ENCODE results near the gene PCDHB9. TPM values are rescaled to one million over a fixed set of nuclear protein-coding genes. Genes with fewer than 3 reads are reported as not detected.
"Not testable (repeated sequence)": the region's sequence is repeated elsewhere in the genome, so short reads cannot be mapped to it uniquely, and the experiment has no call there.

Gene PCDHB9
- total RNA-seq, 2 donors from 2014 or later = 1.1 to 5.3 TPM

DNA sequence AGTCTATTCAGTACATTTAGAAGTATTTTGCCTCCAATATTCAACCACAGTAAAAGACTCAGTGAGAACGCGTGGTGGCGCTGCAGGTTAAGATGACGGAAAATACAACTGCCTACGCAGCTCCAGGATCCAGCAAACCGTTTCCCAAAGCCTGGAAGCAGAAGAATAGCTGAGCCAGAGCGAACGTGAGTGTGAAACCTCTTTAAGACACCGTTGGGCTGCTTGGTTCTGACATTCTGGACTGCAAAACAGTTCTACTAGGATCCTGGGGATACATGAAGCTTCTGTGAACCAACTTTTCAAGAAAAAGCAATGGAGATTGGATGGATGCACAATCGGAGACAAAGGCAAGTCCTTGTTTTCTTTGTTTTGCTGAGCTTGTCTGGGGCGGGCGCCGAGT, 4.7 kb upstream of the PCDHB9 start, which contains the start of gene PCDHB16:
Gene PCDHB16 (plus strand): TSS at position 140 of the 400 bp plus-strand sequence. CDS start 173 bp downstream, at position 313.
- no peak for DNase-seq (ENCODE audit: low spot score)
- intact Hi-C loops (cut with DNase I) = no loop called here

DNA sequence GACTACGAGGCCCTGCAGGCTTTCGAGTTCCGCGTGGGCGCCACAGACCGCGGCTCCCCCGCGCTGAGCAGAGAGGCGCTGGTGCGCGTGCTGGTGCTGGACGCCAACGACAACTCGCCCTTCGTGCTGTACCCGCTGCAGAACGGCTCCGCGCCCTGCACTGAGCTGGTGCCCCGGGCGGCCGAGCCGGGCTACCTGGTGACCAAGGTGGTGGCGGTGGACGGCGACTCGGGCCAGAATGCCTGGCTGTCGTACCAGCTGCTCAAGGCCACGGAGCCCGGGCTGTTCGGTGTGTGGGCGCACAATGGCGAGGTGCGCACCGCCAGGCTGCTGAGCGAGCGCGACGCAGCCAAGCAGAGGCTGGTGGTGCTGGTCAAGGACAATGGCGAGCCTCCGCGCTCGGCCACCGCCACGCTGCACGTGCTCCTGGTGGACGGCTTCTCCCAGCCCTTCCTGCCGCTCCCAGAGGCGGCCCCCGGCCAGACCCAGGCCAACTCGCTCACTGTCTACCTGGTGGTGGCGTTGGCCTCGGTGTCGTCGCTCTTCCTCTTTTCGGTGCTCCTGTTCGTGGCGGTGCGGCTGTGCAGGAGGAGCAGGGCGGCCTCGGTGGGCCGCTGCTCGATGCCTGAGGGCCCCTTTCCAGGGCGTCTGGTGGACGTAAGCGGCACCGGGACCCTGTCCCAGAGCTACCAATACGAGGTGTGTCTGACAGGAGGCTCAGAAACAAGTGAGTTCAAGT, 2.7 kb upstream of the PCDHB9 start:
- DNase-seq (ENCODE audit: low spot score); intact Hi-C loops (cut with DNase I): not testable (repeated sequence)

DNA sequence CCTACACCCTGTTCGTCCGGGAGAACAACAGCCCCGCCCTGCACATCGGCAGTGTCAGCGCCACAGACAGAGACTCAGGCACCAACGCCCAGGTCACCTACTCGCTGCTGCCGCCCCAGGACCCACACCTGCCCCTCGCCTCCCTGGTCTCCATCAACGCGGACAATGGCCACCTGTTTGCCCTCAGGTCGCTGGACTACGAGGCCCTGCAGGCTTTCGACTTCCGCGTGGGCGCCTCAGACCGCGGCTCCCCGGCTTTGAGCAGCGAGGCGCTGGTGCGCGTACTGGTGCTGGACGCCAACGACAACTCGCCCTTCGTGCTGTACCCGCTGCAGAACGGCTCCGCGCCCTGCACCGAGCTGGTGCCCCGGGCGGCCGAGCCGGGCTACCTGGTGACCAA, 1.7 kb downstream of the PCDHB9 start:
- DNase-seq (ENCODE audit: low spot score); intact Hi-C loops (cut with DNase I): not testable (repeated sequence)

DNA sequence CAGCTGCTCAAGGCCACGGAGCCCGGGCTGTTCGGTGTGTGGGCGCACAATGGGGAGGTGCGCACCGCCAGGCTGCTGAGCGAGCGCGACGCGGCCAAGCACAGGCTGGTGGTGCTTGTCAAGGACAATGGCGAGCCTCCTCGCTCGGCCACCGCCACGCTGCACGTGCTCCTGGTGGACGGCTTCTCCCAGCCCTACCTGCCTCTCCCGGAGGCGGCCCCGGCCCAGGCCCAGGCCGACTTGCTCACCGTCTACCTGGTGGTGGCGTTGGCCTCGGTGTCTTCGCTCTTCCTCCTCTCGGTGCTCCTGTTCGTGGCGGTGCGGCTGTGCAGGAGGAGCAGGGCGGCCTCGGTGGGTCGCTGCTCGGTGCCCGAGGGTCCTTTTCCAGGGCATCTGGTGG, 2.2 kb downstream of the PCDHB9 start:
- intact Hi-C loops (cut with DNase I); DNase-seq (ENCODE audit: low spot score): not testable (repeated sequence)

DNA sequence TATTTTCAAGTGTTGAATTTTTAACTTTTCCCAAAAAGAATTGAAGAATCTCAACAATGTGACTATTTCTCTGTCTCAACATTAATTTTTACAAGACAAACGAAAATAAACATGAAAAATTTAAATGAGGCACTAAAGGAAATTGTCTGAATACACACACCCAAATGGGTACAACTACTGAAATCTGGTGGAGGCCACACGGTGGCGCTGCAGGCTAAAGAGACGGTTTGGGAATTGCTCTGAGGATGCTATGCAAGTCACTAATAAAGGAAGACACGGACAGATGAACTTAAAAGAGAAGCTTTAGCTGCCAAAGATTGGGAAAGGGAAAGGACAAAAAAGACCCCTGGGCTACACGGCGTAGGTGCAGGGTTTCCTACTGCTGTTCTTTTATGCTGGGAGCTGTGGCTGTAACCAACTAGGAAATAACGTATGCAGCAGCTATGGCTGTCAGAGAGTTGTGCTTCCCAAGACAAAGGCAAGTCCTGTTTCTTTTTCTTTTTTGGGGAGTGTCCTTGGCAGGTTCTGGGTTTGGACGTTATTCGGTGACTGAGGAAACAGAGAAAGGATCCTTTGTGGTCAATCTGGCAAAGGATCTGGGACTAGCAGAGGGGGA, 5.3 kb downstream of the PCDHB9 start, which contains the start of gene PCDHB10:
Gene PCDHB10 (plus strand): TSS at position 244 of the 616 bp plus-strand sequence. CDS start 200 bp downstream, at position 444.
- DNase-seq (ENCODE audit: low spot score) = no peak
- intact Hi-C loops (cut with DNase I) = no loop called here

DNA sequence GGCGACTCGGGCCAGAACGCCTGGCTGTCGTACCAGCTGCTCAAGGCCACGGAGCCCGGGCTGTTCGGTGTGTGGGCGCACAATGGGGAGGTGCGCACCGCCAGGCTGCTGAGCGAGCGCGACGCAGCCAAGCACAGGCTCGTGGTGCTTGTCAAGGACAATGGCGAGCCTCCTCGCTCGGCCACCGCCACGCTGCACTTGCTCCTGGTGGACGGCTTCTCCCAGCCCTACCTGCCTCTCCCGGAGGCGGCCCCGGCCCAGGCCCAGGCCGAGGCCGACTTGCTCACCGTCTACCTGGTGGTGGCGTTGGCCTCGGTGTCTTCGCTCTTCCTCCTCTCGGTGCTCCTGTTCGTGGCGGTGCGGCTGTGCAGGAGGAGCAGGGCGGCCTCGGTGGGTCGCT, 7.4 kb downstream of the PCDHB9 start:
- DNase-seq (ENCODE audit: low spot score); intact Hi-C loops (cut with DNase I): not testable (repeated sequence)

DNA sequence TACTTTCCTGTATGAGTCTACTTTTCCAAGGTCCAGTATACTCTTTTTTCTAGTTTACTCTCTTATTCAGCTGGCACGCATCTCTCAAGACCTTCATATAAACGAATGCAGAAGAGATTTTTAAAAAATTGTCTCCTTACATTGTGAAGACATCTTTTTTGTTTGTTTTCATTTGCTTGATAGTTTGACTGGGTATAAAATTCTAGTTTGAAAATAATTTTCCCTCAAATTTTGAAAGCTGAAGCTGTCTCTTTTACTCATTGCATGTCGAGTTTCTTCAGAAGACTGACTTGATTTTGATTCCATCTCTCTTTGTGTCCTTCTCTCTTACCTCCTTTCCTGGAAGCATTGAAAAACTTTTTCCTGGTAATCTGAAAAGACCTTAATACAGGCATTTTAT, 9.4 kb downstream of the PCDHB9 start:
- DNase-seq (ENCODE audit: low spot score) = no peak
- intact Hi-C loops (cut with DNase I) = no loop called here

DNA sequence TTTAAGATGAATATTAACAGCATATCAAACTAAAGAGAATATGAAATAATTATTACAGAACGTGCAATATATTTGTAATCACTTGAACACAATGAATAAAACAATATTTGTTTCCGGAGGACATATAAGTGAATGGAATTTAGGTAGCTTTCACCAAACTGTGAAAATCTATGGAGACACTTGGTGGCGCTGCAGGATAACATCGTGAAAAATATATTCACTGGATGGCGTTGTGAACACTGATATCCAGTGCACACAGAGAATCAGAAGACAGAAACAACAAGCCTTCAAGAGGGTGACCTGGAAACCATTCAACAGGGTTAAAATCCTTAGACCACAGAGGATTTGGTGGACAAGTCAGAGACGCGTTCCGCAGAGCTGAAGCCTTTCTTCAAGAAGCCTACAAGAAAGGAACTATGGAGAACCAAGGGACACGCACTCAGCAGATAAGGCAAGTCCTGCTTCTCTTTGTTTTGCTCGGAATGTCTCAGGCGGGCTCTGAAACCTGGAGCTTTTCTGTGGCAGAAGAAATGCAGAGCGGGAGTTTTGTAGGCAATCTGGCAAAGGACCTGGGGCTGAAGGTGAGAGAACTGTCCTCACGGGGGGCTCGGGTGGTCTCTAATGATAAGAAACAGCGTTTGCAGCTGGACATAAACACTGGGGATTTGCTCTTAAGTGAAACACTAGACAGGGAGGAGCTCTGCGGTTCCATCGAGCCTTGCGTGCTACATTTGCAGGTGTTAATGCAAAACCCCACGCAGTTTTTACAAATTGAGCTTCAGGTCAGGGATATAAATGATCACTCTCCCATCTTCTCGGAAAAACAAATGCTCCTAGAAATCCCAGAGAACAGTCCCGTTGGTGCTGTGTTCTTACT, 12.6 kb downstream of the PCDHB9 start, which contains the start of gene PCDHB11:
Gene PCDHB11 (plus strand): TSS at position 269 of the 877 bp plus-strand sequence. CDS start 148 bp downstream, at position 417.
- intact Hi-C loops (cut with DNase I) = no loop called here
- DNase-seq (ENCODE audit: low spot score) = no peak

DNA sequence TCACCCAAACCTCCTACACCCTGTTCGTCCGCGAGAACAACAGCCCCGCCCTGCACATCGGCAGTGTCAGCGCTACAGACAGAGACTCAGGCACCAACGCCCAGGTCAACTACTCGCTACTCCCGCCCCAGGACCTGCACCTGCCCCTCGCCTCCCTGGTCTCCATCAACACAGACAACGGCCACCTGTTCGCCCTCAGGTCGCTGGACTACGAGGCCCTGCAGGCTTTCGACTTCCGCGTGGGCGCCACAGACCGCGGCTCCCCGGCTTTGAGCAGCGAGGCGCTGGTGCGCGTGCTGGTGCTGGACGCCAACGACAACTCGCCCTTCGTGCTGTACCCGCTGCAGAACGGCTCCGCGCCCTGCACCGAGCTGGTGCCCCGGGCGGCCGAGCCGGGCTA, 14.2 kb downstream of the PCDHB9 start:
- DNase-seq (ENCODE audit: low spot score); intact Hi-C loops (cut with DNase I): not testable (repeated sequence)

DNA sequence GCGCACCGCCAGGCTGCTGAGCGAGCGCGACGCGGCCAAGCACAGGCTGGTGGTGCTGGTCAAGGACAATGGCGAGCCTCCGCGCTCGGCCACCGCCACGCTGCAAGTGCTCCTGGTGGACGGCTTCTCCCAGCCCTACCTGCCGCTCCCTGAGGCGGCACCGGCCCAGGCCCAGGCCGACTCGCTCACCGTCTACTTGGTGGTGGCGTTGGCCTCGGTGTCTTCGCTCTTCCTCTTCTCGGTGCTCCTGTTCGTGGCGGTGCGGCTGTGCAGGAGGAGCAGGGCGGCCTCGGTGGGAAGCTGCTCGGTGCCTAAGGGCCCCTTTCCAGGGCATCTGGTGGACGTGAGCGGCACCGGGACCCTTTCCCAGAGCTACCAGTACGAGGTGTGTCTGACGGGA, 14.7 kb downstream of the PCDHB9 start:
- intact Hi-C loops (cut with DNase I); DNase-seq (ENCODE audit: low spot score): not testable (repeated sequence)

DNA sequence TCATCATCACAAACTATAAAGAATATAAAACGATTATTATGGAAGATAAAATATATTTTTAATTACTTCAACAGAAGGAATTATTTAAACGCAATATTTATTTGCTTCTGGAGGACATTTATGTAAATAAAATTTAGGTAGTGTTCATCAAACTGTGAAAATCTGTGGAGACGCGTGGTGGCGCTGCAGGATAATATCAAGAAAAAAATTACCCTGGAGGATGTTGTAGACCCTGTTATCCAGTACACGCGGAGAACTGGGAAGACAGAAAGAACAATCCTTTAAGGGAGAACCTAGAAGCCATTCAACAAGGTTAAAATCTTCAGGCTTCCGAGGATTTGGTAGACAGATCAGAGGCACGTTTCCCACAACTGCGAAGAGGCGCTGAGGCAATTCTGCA, 21.5 kb downstream of the PCDHB9 start, which contains the start of gene PCDHB12:
Gene PCDHB12 (plus strand): TSS at position 242 of the 400 bp plus-strand sequence. CDS start 189 bp downstream, outside the sequence.
- intact Hi-C loops (cut with DNase I) = no loop called here

DNA sequence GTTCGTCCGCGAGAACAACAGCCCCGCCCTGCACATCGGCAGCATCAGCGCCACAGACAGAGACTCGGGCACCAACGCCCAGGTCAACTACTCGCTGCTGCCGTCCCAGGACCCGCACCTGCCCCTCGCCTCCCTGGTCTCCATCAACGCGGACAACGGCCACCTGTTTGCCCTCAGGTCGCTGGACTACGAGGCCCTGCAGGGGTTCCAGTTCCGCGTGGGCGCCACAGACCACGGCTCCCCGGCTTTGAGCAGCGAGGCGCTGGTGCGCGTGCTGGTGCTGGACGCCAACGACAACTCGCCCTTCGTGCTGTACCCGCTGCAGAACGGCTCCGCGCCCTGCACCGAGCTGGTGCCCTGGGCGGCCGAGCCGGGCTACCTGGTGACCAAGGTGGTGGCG, 23.3 kb downstream of the PCDHB9 start:
- intact Hi-C loops (cut with DNase I); DNase-seq (ENCODE audit: low spot score): not testable (repeated sequence)

More for the DNA sequence above, 21.5 kb downstream of the PCDHB9 start, which contains the start of gene PCDHB12:
- DNase-seq (ENCODE audit: low spot score) = no peak

DNA sequence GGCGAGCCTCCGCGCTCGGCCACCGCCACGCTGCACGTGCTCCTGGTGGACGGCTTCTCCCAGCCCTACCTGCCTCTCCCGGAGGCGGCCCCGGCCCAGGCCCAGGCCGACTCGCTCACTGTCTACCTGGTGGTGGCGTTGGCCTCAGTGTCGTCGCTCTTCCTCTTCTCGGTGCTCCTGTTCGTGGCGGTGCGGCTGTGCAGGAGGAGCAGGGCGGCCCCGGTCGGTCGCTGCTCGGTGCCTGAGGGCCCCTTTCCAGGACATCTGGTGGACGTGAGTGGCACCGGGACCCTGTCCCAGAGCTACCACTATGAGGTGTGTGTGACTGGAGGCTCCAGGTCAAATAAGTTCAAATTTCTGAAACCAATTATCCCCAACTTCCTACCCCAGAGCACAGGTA, 23.9 kb downstream of the PCDHB9 start:
- intact Hi-C loops (cut with DNase I); DNase-seq (ENCODE audit: low spot score): not testable (repeated sequence)

DNA sequence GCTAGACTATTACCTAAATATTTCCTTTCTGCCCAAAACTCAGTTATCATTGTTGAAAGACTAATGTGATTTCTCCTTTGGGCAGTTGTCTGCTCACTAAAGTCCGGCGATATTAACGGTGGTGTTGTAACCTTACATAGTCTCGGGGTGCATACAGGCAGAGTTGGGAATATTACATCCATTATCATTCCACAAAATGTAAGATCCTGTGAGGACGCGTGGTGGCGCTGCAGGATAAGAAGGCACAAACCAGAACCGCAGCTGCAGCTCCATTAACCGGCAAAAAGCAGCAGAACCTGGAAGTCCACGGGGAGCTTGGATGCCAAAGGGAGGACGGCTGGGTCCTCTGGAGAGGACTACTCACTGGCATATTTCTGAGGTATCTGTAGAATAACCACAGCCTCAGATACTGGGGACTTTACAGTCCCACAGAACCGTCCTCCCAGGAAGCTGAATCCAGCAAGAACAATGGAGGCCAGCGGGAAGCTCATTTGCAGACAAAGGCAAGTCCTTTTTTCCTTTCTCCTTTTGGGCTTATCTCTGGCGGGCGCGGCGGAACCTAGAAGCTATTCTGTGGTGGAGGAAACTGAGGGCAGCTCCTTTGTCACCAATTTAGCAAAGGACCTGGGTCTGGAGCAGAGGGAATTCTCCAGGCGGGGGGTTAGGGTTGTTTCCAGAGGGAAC, 26.8 kb downstream of the PCDHB9 start, which contains the start of gene PCDHB13:
Gene PCDHB13 (plus strand): TSS at position 264 of the 684 bp plus-strand sequence. CDS start 205 bp downstream, at position 469.
- intact Hi-C loops (cut with DNase I); DNase-seq (ENCODE audit: low spot score): not testable (repeated sequence)

DNA sequence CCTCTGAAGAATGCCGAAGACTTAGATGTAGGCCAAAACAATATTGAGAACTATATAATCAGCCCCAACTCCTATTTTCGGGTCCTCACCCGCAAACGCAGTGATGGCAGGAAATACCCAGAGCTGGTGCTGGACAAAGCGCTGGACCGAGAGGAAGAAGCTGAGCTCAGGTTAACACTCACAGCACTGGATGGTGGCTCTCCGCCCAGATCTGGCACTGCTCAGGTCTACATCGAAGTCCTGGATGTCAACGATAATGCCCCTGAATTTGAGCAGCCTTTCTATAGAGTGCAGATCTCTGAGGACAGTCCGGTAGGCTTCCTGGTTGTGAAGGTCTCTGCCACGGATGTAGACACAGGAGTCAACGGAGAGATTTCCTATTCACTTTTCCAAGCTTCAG, 27.6 kb downstream of the PCDHB9 start:
- DNase-seq (ENCODE audit: low spot score); intact Hi-C loops (cut with DNase I): not testable (repeated sequence)

DNA sequence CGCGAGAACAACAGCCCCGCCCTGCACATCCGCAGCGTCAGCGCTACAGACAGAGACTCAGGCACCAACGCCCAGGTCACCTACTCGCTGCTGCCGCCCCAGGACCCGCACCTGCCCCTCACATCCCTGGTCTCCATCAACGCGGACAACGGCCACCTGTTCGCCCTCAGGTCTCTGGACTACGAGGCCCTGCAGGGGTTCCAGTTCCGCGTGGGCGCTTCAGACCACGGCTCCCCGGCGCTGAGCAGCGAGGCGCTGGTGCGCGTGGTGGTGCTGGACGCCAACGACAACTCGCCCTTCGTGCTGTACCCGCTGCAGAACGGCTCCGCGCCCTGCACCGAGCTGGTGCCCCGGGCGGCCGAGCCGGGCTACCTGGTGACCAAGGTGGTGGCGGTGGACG, 28.5 kb downstream of the PCDHB9 start:
- intact Hi-C loops (cut with DNase I); DNase-seq (ENCODE audit: low spot score): not testable (repeated sequence)

DNA sequence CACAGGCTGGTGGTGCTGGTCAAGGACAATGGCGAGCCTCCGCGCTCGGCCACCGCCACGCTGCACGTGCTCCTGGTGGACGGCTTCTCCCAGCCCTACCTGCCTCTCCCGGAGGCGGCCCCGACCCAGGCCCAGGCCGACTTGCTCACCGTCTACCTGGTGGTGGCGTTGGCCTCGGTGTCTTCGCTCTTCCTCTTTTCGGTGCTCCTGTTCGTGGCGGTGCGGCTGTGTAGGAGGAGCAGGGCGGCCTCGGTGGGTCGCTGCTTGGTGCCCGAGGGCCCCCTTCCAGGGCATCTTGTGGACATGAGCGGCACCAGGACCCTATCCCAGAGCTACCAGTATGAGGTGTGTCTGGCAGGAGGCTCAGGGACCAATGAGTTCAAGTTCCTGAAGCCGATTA, 29.1 kb downstream of the PCDHB9 start:
- DNase-seq (ENCODE audit: low spot score); intact Hi-C loops (cut with DNase I): not testable (repeated sequence)

DNA sequence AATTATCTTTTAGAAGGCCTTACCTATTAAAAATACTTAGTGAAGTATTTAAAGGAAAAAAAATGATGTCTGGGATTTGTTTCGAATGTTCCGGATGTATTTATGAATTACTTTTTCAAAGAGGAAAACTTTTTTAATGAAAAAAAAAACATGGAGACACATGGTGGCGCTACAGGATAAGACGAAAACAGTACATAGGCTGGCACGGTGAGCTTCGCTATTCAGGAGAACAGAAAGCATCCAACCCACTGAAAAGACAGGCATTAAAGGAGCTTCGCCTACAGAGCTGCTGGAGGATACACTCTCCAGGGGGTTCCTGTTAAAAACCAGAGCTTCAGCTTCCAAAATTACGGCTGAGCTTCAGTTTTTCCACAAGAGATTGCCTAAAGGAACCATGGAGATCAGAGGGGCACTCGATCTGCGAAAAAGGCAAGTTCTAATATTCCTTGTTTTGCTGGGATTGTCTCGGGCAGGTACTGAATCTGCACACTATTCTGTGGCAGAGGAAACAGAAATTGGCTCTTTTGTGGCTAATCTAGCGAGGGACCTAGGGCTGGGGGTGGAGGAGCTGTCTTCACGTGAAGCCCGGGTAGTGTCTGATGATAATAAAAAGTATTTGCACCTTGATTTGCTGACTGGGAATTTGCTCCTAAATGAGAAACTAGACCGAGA, 36.3 kb downstream of the PCDHB9 start, which contains the start of gene PCDHB14:
Gene PCDHB14 (plus strand): TSS at position 232 of the 672 bp plus-strand sequence. CDS start 163 bp downstream, at position 395.
- intact Hi-C loops (cut with DNase I) = no loop called here
- no peak for DNase-seq (ENCODE audit: low spot score)
